NCI-H345 (cell line): ENCODE measurements around the gene NPC1L1.

ENCODE experiments used
- DNase-seq: peaks from one replicate; lab custom pipeline; 2025; lab: John Stamatoyannopoulos, UW

The NPC1L1 gene

GRCh38 chr7:44541028-44541869 is at the start of gene NPC1L1:
NPC1L1 (minus strand) TSS chr7:44541330; CDS start chr7:44541259, 71 bp downstream.
- DNase-seq: no peak

- no peak for DNase-seq
These were observed 49.8 kb upstream of the NPC1L1 start for GRCh38 chr7:44590910-44591309.

GRCh38 chr7:44587843-44588711 is 46.9 kb upstream of the NPC1L1 start:
- peak; percentile 33 for DNase-seq

- DNase-seq: no peak
These were observed 42.2 kb upstream of the NPC1L1 start for GRCh38 chr7:44583146-44583865.

GRCh38 chr7:44581879-44582603 is 40.9 kb upstream of the NPC1L1 start, which contains the start of gene TMED4:
TMED4 (minus strand) TSS chr7:44582231; CDS start chr7:44582206, 25 bp downstream.
- peak; percentile 98 for DNase-seq

GRCh38 chr7:44580945-44581878 is 40.1 kb upstream of the NPC1L1 start:
- DNase-seq: no peak

GRCh38 chr7:44576228-44576627 is 35.1 kb upstream of the NPC1L1 start:
- DNase-seq: no peak

- no peak for DNase-seq
These were observed 33.9 kb upstream of the NPC1L1 start for GRCh38 chr7:44575054-44575453.

GRCh38 chr7:44574287-44574872 is 33.2 kb upstream of the NPC1L1 start:
- no peak for DNase-seq

GRCh38 chr7:44573464-44574286 is 32.5 kb upstream of the NPC1L1 start, which contains the start of gene DDX56:
DDX56 (minus strand) TSS chr7:44573908; CDS start chr7:44573895, 13 bp downstream.
- DNase-seq: peak; percentile 96

GRCh38 chr7:44572771-44573170 is 31.6 kb upstream of the NPC1L1 start:
- no peak for DNase-seq

GRCh38 chr7:44569959-44570358 is 28.8 kb upstream of the NPC1L1 start:
- no peak for DNase-seq

GRCh38 chr7:44568771-44569560 is 27.8 kb upstream of the NPC1L1 start:
- DNase-seq: no peak

- no peak for DNase-seq
These were observed 26.8 kb upstream of the NPC1L1 start for GRCh38 chr7:44567884-44568283.

- DNase-seq: no peak
These were observed 25.6 kb upstream of the NPC1L1 start for GRCh38 chr7:44566680-44567079.

GRCh38 chr7:44565795-44566559 is 24.8 kb upstream of the NPC1L1 start:
- no peak for DNase-seq

- DNase-seq: peak; percentile 47
These were observed 24.1 kb upstream of the NPC1L1 start for GRCh38 chr7:44565097-44565794.
